Transverse colon (tissue), 4 donors: ENCODE measurements around the gene TRDN.

Experiments
- CTCF ChIP-seq, 5 experiments: fragments of 200-600 bp in 3 of 5; fragments of 450-650 bp in 2 of 5; sonication (generic) in 3 of 5; IDR thresholded peaks; 1 replicate in 2 of 5; 2 replicates in 3 of 5; pipeline ENCODE4 v1.5.1; 2016 to 2017; ENCODE audit warnings: antibody characterized with exemption in 5 of 5, inconsistent platforms in 3 of 5, mild to moderate bottlenecking in 2 of 5, moderate library complexity in 1 of 5
- EP300 ChIP-seq: sonication (generic); formaldehyde crosslinking; IDR thresholded peaks from one replicate; pipeline ENCODE4 v1.6.1; 2017; ENCODE audit warnings: antibody characterized with exemption, low read depth
- POLR2A ChIP-seq: fragments of 450-650 bp; IDR thresholded peaks from one replicate; pipeline ENCODE4 v1.6.1; 2016; ENCODE audit warnings: antibody characterized with exemption, mild to moderate bottlenecking, moderate library complexity
- POLR2AphosphoS5 ChIP-seq, 3 donors: sonication (generic); formaldehyde crosslinking; IDR thresholded peaks; one replicate each; pipeline ENCODE4 v1.6.1; 2016; ENCODE audit warnings: antibody characterized with exemption in 3 of 3

- TF ChIP-seq CTCF (IDR thresholded peaks at IDR 0.05) = no peak
- no peak for TF ChIP-seq EP300
- no peak for TF ChIP-seq POLR2AphosphoS5 (IDR thresholded peaks at IDR 0.05)
- no peak for TF ChIP-seq POLR2A
Observed at GRCh38 chr6:123201869-123202372, 434.8 kb downstream of the TRDN start.
